ENCODE measurements around the gene SHQ1.

- TF ChIP-seq BHLHE40 (IDR thresholded peaks at IDR 0.05; ENCODE audit: low read depth, low read length) (no peak), FOS (IDR thresholded peaks at IDR 0.05; ENCODE audit: low read depth, low read length) (no peak), CTCF (conservative IDR thresholded peaks at IDR 0.05; ENCODE audit: low read depth, low read length) (no peak), USF2 (IDR thresholded peaks at IDR 0.05; ENCODE audit: low read depth, low read length) (no peak), CEBPB (IDR thresholded peaks at IDR 0.05; ENCODE audit: low read depth, low read length) (no peak), POLR2A (IDR thresholded peaks at IDR 0.05; ENCODE audit: low read depth, low read length) (no peak), RAD21 (IDR thresholded peaks at IDR 0.05; ENCODE audit: low read length) (no peak), MXI1 (IDR thresholded peaks at IDR 0.05; ENCODE audit: borderline replicate concordance, low read depth, low read length) (no peak), MAFK (IDR thresholded peaks at IDR 0.05; ENCODE audit: low read depth, low read length) (no peak), MAZ (IDR thresholded peaks at IDR 0.05; ENCODE audit: borderline replicate concordance, low read depth, low read length) (no peak), CHD1 (IDR thresholded peaks at IDR 0.05; ENCODE audit: low read depth, low read length) (no peak), SMC3 (IDR thresholded peaks at IDR 0.05; ENCODE audit: low read depth, low read length) (no peak), NFE2L2 (IDR thresholded peaks at IDR 0.05; ENCODE audit: low read depth, low read length) (no peak), RFX5 (IDR thresholded peaks at IDR 0.05; ENCODE audit: low read depth, low read length) (no peak)
Measured at GRCh38 chr3:72797773-72798543, 50.3 kb downstream of the SHQ1 start.
